Heart right ventricle (tissue), 16 donors: ENCODE measurements around the gene EIF1AX. TPM values are rescaled to one million over a fixed set of nuclear protein-coding genes. Genes with fewer than 3 reads are reported as not detected.

ENCODE experiments used
- ATAC-seq, 8 donors: fragments of 200-7000 bp; cut with Tn5 transposase; one replicate each; pipeline ENCODE4 v1.9.1; 2020; ENCODE audit warnings: mild to moderate bottlenecking in 8 of 8, moderate library complexity in 8 of 8, moderate number of reproducible peaks in 1 of 8
- DNase-seq, 2 donors: peaks; one replicate each; pipeline ENCODE4 v3.0.0-alpha.2; 2020
- H3K27ac ChIP-seq, 10 donors: fragments of 200-600 bp; sonication (generic) in 2 of 10; one replicate each; pipeline versions ENCODE4 v1.5.0 to v1.8.0; 2020 to 2022; ENCODE audit warnings: mild to moderate bottlenecking in 3 of 10
- H3K27me3 ChIP-seq, 7 donors: fragments of 200-600 bp; one replicate each; pipeline ENCODE4 v1.8.0; 2021 to 2022; ENCODE audit warnings: mild to moderate bottlenecking in 2 of 7
- H3K36me3 ChIP-seq, 9 donors: fragments of 200-600 bp; sonication (generic) in 1 of 9; one replicate each; pipeline versions ENCODE4 v1.5.0 to v1.8.0; 2020 to 2022; ENCODE audit warnings: mild to moderate bottlenecking in 2 of 9
- H3K4me1 ChIP-seq, 9 donors: fragments of 200-600 bp; sonication (generic) in 1 of 9; one replicate each; pipeline versions ENCODE4 v1.5.0 to v1.8.0; 2020 to 2022; ENCODE audit warnings: mild to moderate bottlenecking in 4 of 9
- H3K4me3 ChIP-seq, 10 donors: fragments of 200-600 bp; sonication (generic) in 2 of 10; one replicate each; pipeline versions ENCODE4 v1.5.0 to v1.8.0; 2020 to 2022; ENCODE audit warnings: mild to moderate bottlenecking in 7 of 10, moderate library complexity in 2 of 10
- H3K9me3 ChIP-seq, 11 donors: fragments of 200-600 bp in 10 of 11; sonication (generic) in 2 of 11; one replicate each; pipeline versions ENCODE4 v1.5.0 to v1.8.0; 2013 to 2022; ENCODE audit warnings: mild to moderate bottlenecking in 2 of 11, control low read depth in 1 of 11, moderate library complexity in 1 of 11
- CTCF ChIP-seq, 9 donors: fragments of 200-600 bp; sonication (generic) in 2 of 9; IDR thresholded peaks; one replicate each; pipeline versions ENCODE4 v1.5.0 to v1.8.0; 2021 to 2022; ENCODE audit warnings: antibody characterized with exemption in 9 of 9, mild to moderate bottlenecking in 5 of 9, moderate library complexity in 1 of 9
- WGBS, 2 donors: extraction: QIAGEN DNeasy Blood & Tissue Kit; methylation state at CpG; one replicate each; pipeline ENCODE4 v1.1.7; 2013; ENCODE audit warnings: inconsistent platforms in 1 of 2; 5-methylcytosine and 5-hydroxymethylcytosine counted together
- intact Hi-C, 10 donors: fragments of 100-400 bp; cut with DNase I; formaldehyde crosslinking; loops; one replicate each; pipeline versions ENCODE4 v1.11.1 to v1.14.2; 2022
- polyA plus RNA-seq, 2 donors: library from polyadenylated mRNA; stranded (reverse); fragments of 200-250 nt; gene quantifications; one replicate each; pipeline ENCODE4 v1.2.3, GENCODE V29; 2013
- total RNA-seq, 10 donors: library from RNA; stranded (reverse); fragmentation: NEBNext Ultra II Directional in 3 of 10; extraction: Animal tissue kit (Norgen Biotek cat#: 25700) in 3 of 10; gene quantifications; one replicate each; pipeline versions ENCODE4 v1.2.1 to v1.2.4, GENCODE V29; 2021 to 2023
- donor health status: Arrhythmogenic right ventricular cardiomyopathy.
- donor health status: ischemic (EF 13 %, LVEDD 7.1; RV severe dilation, severe dysfunction).
- donor health status: healthy with polysubstance abuse.
- donor health status: DM: no; HTN: yes; CAD: no.
- donor health status: DM: no; HTN: no; CAD: no.
- donor health status: ischemic (EF 25% LVEDD 6.9; RV normal size, moderate dysfunction).
- donor health status: ischemic (EF 25% LVEDD 5.7; RV mildly dilated, moderate dysfunction).
- donor health status: healthy.
- donor health status: DM: yes; HTN: yes; CAD: no.
- donor health status: Ischemic cardiomyopathy.
- donor health status: ischemic (EF 35%, LVEDD 5.7; RV mildly dilated, moderate dysfunction).
- donor health status: nonischemic (EF 11% LVEDD 7.7; RV severe dilation, severe dysfunction).
- donor health status: DM: yes; HTN: yes; CAD: no.
- donor health status: PGD.
- donor health status: ischemic (EF 29% LVEDD 5.4; RV normal size, mild dysfunction).
- donor health status: nonischemic (EF 23%, LVEDD 6.1; RV moderate dilation, normal function).

Gene EIF1AX
- total and polyA plus RNA-seq, 12 donors, result 17.8 to 107 (median 58.8) TPM

DNA sequence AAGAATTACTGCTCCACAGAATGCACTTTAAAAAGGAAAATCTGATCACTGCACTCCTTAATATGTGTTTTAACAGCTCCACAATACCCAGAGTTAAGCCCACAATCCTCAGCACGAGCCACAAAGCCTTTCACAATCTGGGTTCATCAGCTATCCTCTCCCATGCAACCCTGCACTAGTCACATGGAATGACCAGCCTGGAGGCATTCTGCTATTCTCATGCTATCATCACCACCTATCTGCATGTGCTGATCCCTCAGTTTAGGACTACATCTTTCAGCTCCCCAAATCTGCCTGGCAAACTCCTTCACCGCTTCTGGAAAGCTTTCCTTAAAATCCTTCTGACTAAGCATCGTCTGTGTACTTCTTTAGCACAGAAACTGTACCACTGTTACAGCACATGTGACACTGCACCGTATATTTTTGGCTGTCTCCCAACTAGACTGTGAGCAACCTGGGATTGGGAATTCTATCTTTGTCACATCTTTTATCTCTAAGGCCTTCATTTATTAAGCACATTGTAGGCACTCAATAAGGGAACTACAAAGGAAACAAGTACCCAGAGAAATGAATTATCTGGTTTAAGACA lies 18.3 kb upstream of the EIF1AX start:
- H3K27ac ChIP-seq, result no peak overlapping the region
- H3K27me3 ChIP-seq, result peaks cover 0 to 50% (median 0%) of the 10 kb centered on the region in 7 donors
- WGBS, 2 donors, result 62 to 71% methylated on average over 4 of the region's 4 CpGs
- no peaks in the 10 kb centered on the region for H3K4me1 ChIP-seq
- DNase-seq (no peak), ATAC-seq (no peak)
- peaks cover 0 to 97% (median 6%) of the 10 kb centered on the region in 9 donors for H3K36me3 ChIP-seq
- H3K9me3 ChIP-seq, result no peaks in the 10 kb centered on the region
- TF ChIP-seq CTCF (IDR thresholded peaks at IDR 0.05), result no peak
- intact Hi-C loops, result no loop called here
- no peak overlapping the region for H3K4me3 ChIP-seq

GRCh38 chrX:20151689-20152088 lies 10.1 kb upstream of the EIF1AX start:
- Histone ChIP-seq H3K9me3 (no peaks in the 10 kb centered on the region), H3K4me1 (no peaks in the 10 kb centered on the region), H3K36me3 (peaks cover 0 to 70% (median 6%) of the 10 kb centered on the region in 9 donors), H3K27ac (no peak overlapping the region), H3K27me3 (peaks cover 0 to 75% (median 0%) of the 10 kb centered on the region in 7 donors), H3K4me3 (no peak overlapping the region)
- 98 to 99% methylated on average over 3 of the region's 3 CpGs for WGBS, 2 donors
- intact Hi-C loops, result no loop called here
- no peak for DNase-seq
- no peak for TF ChIP-seq CTCF (IDR thresholded peaks at IDR 0.05)
- no peak for ATAC-seq

- intact Hi-C loops, result loop anchor here in 1 of 10 donors (10.0 kb wide), 1 partner anchor 115 kb away; the partner anchor contains the start of gene RPS6KA3
- no peaks in the 10 kb centered on the region for H3K4me1 ChIP-seq
- DNase-seq (no peak), ATAC-seq (no peak)
- 92 to 97% methylated on average over 2 of the region's 2 CpGs for WGBS, 2 donors
- H3K27me3 ChIP-seq, result peaks cover 0 to 66% (median 0%) of the 10 kb centered on the region in 7 donors
- no peak for TF ChIP-seq CTCF (IDR thresholded peaks at IDR 0.05)
- H3K9me3 ChIP-seq, result no peaks in the 10 kb centered on the region
- H3K27ac ChIP-seq, result no peak overlapping the region
- no peak overlapping the region for H3K4me3 ChIP-seq
- H3K36me3 ChIP-seq, result peaks cover 0 to 47% (median 0%) of the 10 kb centered on the region in 9 donors
These were observed 7.7 kb upstream of the EIF1AX start for GRCh38 chrX:20149326-20149725.

- H3K4me1 ChIP-seq, result peaks cover 0 to 2% (median 0%) of the 10 kb centered on the region in 9 donors
- DNase-seq (no peak), ATAC-seq (no peak)
- H3K4me3 ChIP-seq, result no peak overlapping the region
- intact Hi-C loops, result loop anchor here in 1 of 10 donors (10.0 kb wide), 1 partner anchor 117 kb away; the partner anchor contains the start of gene RPS6KA3
- H3K9me3 ChIP-seq, result no peaks in the 10 kb centered on the region
- TF ChIP-seq CTCF (IDR thresholded peaks at IDR 0.05), result no peak
- peaks cover 0 to 52% (median 0%) of the 10 kb centered on the region in 7 donors for H3K27me3 ChIP-seq
- no peak overlapping the region for H3K27ac ChIP-seq
- peaks cover 0 to 29% (median 0%) of the 10 kb centered on the region in 9 donors for H3K36me3 ChIP-seq
- WGBS, 2 donors, result 83 to 100% methylated on average over 1 of the region's 1 CpG
These were observed 5.9 kb upstream of the EIF1AX start for GRCh38 chrX:20147561-20147960.
